ENCODE measurements around the gene OR4C11. TPM values are rescaled to one million over a fixed set of nuclear protein-coding genes. Genes with fewer than 3 reads are reported as not detected.

Gene OR4C11
- total RNA-seq, 4 donors from 2014 or later: not detected

GRCh38 chr11:55572548-55572947, 34.9 kb downstream of the OR4C11 start:
- DNase-seq (ENCODE audit: low spot score in 2 of 2): no peak

DNA sequence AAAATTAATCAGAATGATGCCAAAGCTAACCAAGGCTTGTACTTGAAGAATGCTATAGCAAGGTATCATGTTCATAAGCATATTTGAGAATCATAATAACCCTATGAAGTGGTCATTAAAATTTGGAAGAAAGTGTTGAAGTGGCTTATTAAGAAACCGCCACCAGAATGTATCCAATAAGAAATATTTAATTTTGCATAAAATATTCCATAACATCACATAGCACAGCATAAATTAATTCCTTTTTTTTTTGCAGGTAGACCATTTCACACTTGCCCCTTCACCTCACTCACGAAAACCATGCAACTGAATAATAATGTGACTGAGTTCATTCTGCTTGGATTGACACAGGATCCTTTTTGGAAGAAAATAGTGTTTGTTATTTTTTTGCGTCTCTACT, 35.6 kb downstream of the OR4C11 start, which contains the start of gene OR4C16:
Gene OR4C16, plus strand, starts transcription at position 301 of the 400 bp plus-strand sequence. Its CDS starts 0 bp downstream, at position 301.
- no peak for TF ChIP-seq POLR2AphosphoS5 (IDR thresholded peaks at IDR 0.05)
- TF ChIP-seq, protein P1, sequence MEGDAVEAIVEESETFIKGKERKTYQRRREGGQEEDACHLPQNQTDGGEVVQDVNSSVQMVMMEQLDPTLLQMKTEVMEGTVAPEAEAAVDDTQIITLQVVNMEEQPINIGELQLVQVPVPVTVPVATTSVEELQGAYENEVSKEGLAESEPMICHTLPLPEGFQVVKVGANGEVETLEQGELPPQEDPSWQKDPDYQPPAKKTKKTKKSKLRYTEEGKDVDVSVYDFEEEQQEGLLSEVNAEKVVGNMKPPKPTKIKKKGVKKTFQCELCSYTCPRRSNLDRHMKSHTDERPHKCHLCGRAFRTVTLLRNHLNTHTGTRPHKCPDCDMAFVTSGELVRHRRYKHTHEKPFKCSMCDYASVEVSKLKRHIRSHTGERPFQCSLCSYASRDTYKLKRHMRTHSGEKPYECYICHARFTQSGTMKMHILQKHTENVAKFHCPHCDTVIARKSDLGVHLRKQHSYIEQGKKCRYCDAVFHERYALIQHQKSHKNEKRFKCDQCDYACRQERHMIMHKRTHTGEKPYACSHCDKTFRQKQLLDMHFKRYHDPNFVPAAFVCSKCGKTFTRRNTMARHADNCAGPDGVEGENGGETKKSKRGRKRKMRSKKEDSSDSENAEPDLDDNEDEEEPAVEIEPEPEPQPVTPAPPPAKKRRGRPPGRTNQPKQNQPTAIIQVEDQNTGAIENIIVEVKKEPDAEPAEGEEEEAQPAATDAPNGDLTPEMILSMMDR (IDR thresholded peaks at IDR 0.05): no peak
- no peak for TF ChIP-seq EP300 (IDR thresholded peaks at IDR 0.05)
- no peak for TF ChIP-seq POLR2A (IDR thresholded peaks at IDR 0.05)
- no peak within 1 kb of the TSS for H3K27ac ChIP-seq
- no peak for DNase-seq (ENCODE audit: low spot score in 2 of 2)
- WGBS: 81% methylated on average over 3 of the region's 3 CpGs
- peaks cover 13% of the 10 kb centered on the region for H3K9me3 ChIP-seq
- H3K4me3 ChIP-seq: no peak within 1 kb of the TSS
- H3K36me3 ChIP-seq: no peaks in the 10 kb centered on the region
- no peaks in the 10 kb centered on the region for H3K27me3 ChIP-seq
- no peaks in the 10 kb centered on the region for H3K4me1 ChIP-seq

More at GRCh38 chr11:55572548-55572947, 34.9 kb downstream of the OR4C11 start:
- WGBS: 44% methylated on average over 1 of the region's 1 CpG
- Histone ChIP-seq H3K27ac (no peak overlapping the region), H3K36me3 (no peaks in the 10 kb centered on the region), H3K4me1 (no peaks in the 10 kb centered on the region), H3K4me3 (no peak overlapping the region), H3K9me3 (peaks cover 16% of the 10 kb centered on the region), H3K27me3 (no peaks in the 10 kb centered on the region)
- no peak for TF ChIP-seq POLR2A (IDR thresholded peaks at IDR 0.05)
- TF ChIP-seq EP300 (IDR thresholded peaks at IDR 0.05): no peak
- TF ChIP-seq, protein P1 (IDR thresholded peaks at IDR 0.05): no peak
- TF ChIP-seq POLR2AphosphoS5 (IDR thresholded peaks at IDR 0.05): no peak

DNA sequence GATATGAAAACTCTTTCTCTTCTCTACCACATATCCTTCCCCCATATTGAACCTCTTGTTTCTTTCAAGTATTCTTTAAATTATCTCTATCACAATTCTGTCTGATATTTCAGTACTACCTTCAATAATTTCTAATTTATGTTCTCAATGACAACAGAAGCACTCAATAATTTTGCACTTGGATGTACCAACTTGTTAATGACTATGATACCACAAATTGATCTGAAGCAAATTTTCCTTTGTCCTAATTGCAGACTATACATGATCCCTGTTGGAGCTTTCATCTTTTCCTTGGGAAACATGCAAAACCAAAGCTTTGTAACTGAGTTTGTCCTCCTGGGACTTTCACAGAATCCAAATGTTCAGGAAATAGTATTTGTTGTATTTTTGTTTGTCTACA, 53.3 kb downstream of the OR4C11 start, which contains the start of gene OR4C15:
Gene OR4C15, plus strand, starts transcription at position 301 of the 400 bp plus-strand sequence. Its CDS starts 0 bp downstream, at position 301.
- TF ChIP-seq EP300 (IDR thresholded peaks at IDR 0.05) (no peak), POLR2A (IDR thresholded peaks at IDR 0.05) (no peak), POLR2AphosphoS5 (IDR thresholded peaks at IDR 0.05) (no peak)
- TF ChIP-seq, protein P1 (IDR thresholded peaks at IDR 0.05): no peak
- H3K4me1 ChIP-seq: no peaks in the 10 kb centered on the region
- H3K36me3 ChIP-seq: no peaks in the 10 kb centered on the region
- no peaks in the 10 kb centered on the region for H3K9me3 ChIP-seq
- DNase-seq (ENCODE audit: low spot score in 2 of 2): no peak
- H3K27me3 ChIP-seq: no peaks in the 10 kb centered on the region
- no peak within 1 kb of the TSS for H3K4me3 ChIP-seq
- no peak within 1 kb of the TSS for H3K27ac ChIP-seq

Other genes with a start within 250 kb of the OR4C11 start
- not detected for gene OR4A15, start 239.7 kb downstream of the OR4C11 start, total RNA-seq
- gene OR4C15, start 53.2 kb downstream of the OR4C11 start, total RNA-seq: not detected
- gene OR4C16, start 35.5 kb downstream of the OR4C11 start, total RNA-seq: not detected
- not detected for gene OR4P4, start 27.5 kb upstream of the OR4C11 start, total RNA-seq
- not detected for gene OR4S2, start 40.7 kb upstream of the OR4C11 start, total RNA-seq
- gene OR4C6, start 54.6 kb upstream of the OR4C11 start, total RNA-seq: not detected
- gene OR5D13, start 165.8 kb upstream of the OR4C11 start, total RNA-seq: not detected
- gene OR5D14, start 187.9 kb upstream of the OR4C11 start, total RNA-seq: not detected
- not detected for gene OR5L1, start 203.7 kb upstream of the OR4C11 start, total RNA-seq
- gene OR5D18, start 212.0 kb upstream of the OR4C11 start, total RNA-seq: not detected
- not detected for gene OR5L2, start 219.6 kb upstream of the OR4C11 start, total RNA-seq
- not detected for gene OR5D16, start 231.1 kb upstream of the OR4C11 start, total RNA-seq